Measurements from ENCODE around the gene HOXB8. TPM values are rescaled to one million over a fixed set of nuclear protein-coding genes. Genes with fewer than 3 reads are reported as not detected.

HOXB8 gene
- total RNA-seq, 4 donors from 2014 or later = 1.8 to 21.3 (median 8.9) TPM

DNA sequence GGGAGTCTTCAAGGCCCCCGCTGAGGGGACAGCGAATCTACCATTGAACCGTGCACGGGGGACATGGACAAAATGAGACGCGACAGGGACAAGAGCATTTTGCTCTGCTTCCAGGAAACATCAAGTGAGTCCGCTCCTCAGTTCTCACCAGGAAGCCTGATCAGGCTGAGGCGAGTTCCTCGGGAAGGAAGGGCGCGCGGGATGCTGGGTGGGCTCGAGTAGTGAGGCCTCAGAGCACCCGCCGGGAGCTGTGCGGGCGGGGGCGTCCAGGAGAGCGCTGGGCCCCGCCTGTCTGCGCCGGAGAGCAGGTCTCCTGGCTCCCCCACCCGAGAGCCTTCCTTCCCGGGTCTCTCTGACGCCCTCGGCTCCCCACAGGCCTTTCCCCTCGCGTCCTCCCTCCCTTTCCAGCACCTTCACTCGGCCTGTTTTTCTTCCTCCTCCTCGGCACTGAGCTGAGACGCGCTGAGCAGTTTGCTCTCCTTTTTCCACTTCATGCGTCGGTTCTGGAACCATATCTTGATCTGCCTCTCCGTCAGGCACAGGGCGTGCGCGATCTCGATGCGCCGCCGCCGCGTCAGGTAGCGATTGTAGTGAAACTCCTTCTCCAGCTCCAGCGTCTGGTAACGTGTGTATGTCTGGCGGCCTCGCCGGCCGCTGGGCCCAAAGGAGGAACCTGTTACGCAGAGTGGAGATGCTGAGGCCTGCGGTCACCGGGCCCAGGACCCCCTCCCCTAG is 18.9 kb downstream of the HOXB8 start:
- TF ChIP-seq, protein P1, sequence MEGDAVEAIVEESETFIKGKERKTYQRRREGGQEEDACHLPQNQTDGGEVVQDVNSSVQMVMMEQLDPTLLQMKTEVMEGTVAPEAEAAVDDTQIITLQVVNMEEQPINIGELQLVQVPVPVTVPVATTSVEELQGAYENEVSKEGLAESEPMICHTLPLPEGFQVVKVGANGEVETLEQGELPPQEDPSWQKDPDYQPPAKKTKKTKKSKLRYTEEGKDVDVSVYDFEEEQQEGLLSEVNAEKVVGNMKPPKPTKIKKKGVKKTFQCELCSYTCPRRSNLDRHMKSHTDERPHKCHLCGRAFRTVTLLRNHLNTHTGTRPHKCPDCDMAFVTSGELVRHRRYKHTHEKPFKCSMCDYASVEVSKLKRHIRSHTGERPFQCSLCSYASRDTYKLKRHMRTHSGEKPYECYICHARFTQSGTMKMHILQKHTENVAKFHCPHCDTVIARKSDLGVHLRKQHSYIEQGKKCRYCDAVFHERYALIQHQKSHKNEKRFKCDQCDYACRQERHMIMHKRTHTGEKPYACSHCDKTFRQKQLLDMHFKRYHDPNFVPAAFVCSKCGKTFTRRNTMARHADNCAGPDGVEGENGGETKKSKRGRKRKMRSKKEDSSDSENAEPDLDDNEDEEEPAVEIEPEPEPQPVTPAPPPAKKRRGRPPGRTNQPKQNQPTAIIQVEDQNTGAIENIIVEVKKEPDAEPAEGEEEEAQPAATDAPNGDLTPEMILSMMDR (IDR thresholded peaks at IDR 0.05) = no peak
- TF ChIP-seq POLR2A (IDR thresholded peaks at IDR 0.05) = no peak
- no peak for TF ChIP-seq POLR2AphosphoS5 (IDR thresholded peaks at IDR 0.05)
- TF ChIP-seq EP300 (IDR thresholded peaks at IDR 0.05; ENCODE audit: low read depth) = no peak
- Histone ChIP-seq H3K36me3 (peaks cover 0 to 5% (median 0%) of the 10 kb centered on the region in 4 donors), H3K4me1 (peaks cover 15 to 91% (median 50%) of the 10 kb centered on the region in 4 donors), H3K27ac (peak overlapping the region; percentile 89 to 95 (median 92)), H3K27me3 (peaks cover 5% of the 10 kb centered on the region), H3K4me3 (peak overlapping the region; percentile 26 to 57 (median 44)), H3K9me3 (no peaks in the 10 kb centered on the region)
- in situ Hi-C loops (cut with MboI; ENCODE audit: low pct_ligation_motif_present in 1 of 4, low pct_unique_long_range_greater_than_20kb in 1 of 4, low sequenced_read_pairs in 3 of 4) = loop anchor here in 2 of 4 donors (10.0 kb wide), 2 partner anchors 101 to 251 kb away; no protein-coding TSS in a partner anchor
- no peak for DNase-seq
- intact Hi-C loops (cut with DNase I; ENCODE audit: low total_unique reads) = loop anchor here (5.0 kb wide), 1 partner anchor 244 kb away; no protein-coding TSS in a partner anchor
- WGBS, 2 donors (ENCODE audit: low coverage in 1 of 2) = 31 to 50% methylated on average over 9 to 50 of the region's 54 CpGs

DNA sequence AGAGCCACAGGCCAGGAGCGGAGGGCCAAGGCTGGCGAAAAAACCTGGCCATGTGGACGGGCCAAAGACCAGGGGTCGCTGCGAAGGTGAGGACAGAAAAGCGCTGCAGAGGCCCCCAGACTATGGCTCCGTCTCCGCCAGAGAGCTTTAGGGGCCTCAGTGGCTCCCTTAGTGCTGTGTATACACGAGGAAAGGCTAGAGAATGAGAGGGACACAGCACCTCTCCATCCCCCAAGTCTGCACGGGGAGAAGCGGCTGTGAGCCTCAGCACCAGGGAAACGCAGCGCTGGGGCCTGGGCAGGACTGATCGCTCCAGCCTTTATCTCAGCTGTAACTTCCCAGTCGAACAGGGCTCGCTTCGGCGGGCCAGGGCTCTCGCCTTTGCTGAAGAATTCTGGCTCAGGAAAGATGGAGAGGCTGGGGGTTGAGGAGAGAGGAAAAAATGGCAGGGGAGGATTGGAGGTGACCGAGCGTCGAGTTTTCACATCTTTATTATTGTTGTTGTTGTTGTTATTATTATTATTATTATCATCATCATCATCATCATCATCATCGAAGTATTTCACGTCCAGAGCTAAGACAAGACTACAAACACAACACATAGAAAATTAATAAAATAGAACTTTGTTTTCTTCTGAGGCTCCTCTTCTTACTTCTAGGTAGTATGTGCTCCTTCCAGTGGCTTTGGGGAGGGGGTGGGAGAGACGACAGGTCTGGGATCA is 19.7 kb downstream of the HOXB8 start:
- TF ChIP-seq, protein P1 (IDR thresholded peaks at IDR 0.05) = no peak
- TF ChIP-seq EP300 (IDR thresholded peaks at IDR 0.05; ENCODE audit: low read depth) (no peak), POLR2AphosphoS5 (IDR thresholded peaks at IDR 0.05) (no peak), POLR2A (IDR thresholded peaks at IDR 0.05) (no peak)
- in situ Hi-C loops (cut with MboI; ENCODE audit: low pct_ligation_motif_present in 1 of 4, low pct_unique_long_range_greater_than_20kb in 1 of 4, low sequenced_read_pairs in 3 of 4) = loop anchor here in 2 of 4 donors (10.0 kb wide), 2 partner anchors 101 to 251 kb away; no protein-coding TSS in a partner anchor

DNA sequence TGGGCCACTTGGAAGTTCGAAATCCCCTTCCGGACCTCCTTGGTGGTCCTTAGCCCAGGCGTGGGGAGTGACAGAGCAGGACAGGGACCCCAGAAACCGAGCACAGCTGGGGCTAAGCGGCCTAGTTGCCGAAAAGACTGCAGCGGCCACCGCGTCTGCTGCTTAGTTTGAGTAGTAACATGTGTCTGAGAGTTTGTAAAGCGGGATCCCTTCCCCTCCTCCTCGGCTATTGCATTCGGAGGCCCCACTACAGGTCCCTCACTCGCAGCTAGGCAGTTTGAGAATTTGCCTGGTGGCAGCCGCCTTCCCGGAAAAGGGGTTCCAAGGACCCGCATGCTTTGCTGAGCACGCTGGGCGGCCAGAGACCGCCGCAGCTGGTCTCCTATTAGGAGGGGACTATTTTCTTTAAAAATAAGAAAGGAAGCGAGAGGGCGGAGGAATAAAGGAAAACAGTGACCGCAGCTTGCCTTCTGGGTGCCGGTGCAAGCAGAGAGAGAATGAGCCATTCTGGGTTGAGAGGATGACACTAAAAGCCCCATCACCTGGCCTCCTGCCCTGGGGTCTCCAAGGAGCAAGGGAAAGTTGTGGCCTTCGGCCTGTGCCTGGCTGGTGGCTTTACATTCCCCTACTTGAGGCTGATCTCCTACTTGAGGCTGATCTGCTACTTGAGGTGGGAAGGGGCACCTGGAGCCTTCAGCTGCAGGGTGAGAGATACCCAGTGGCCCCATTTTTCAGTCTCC is 20.4 kb downstream of the HOXB8 start:
- H3K27ac ChIP-seq = peak overlapping the region; percentile 89 to 95 (median 92)
- peaks cover 5% of the 10 kb centered on the region for H3K27me3 ChIP-seq
- 64 to 68% methylated on average over 3 to 25 of the region's 25 CpGs for WGBS, 2 donors (ENCODE audit: low coverage in 1 of 2)

More for the DNA sequence above, 19.7 kb downstream of the HOXB8 start:
- no peaks in the 10 kb centered on the region for H3K9me3 ChIP-seq
- peaks cover 5% of the 10 kb centered on the region for H3K27me3 ChIP-seq
- no peak for DNase-seq
- H3K27ac ChIP-seq = peak overlapping the region; percentile 89 to 95 (median 92)
- intact Hi-C loops (cut with DNase I; ENCODE audit: low total_unique reads) = loop anchor here (5.0 kb wide), 1 partner anchor 243 kb away; no protein-coding TSS in a partner anchor
- peaks cover 0 to 5% (median 0%) of the 10 kb centered on the region in 4 donors for H3K36me3 ChIP-seq
- 66 to 76% methylated on average over 12 to 25 of the region's 25 CpGs for WGBS, 2 donors (ENCODE audit: low coverage in 1 of 2)
- H3K4me3 ChIP-seq = peak overlapping the region in 2 of 4 donors; percentile 45 to 64
- peaks cover 15 to 91% (median 50%) of the 10 kb centered on the region in 4 donors for H3K4me1 ChIP-seq

More for the DNA sequence above, 20.4 kb downstream of the HOXB8 start:
- Histone ChIP-seq H3K4me1 (peaks cover 10 to 86% (median 46%) of the 10 kb centered on the region in 4 donors), H3K4me3 (peak overlapping the region in 2 of 4 donors; percentile 43 to 64), H3K9me3 (no peaks in the 10 kb centered on the region), H3K36me3 (peaks cover 0 to 5% (median 0%) of the 10 kb centered on the region in 4 donors)
- intact Hi-C loops (cut with DNase I; ENCODE audit: low total_unique reads) (loop anchor here (5.0 kb wide), 1 partner anchor 242 kb away; no protein-coding TSS in a partner anchor), in situ Hi-C loops (cut with MboI; ENCODE audit: low pct_ligation_motif_present in 1 of 4, low pct_unique_long_range_greater_than_20kb in 1 of 4, low sequenced_read_pairs in 3 of 4) (loop anchor here in 2 of 4 donors (5.0 to 10.0 kb wide), 3 partner anchors 100 to 250 kb away; no protein-coding TSS in a partner anchor)
- no peak for DNase-seq
- TF ChIP-seq, protein P1 (IDR thresholded peaks at IDR 0.05) = no peak
- TF ChIP-seq POLR2A (IDR thresholded peaks at IDR 0.05) = no peak
- no peak for TF ChIP-seq EP300 (IDR thresholded peaks at IDR 0.05; ENCODE audit: low read depth)
- no peak for TF ChIP-seq POLR2AphosphoS5 (IDR thresholded peaks at IDR 0.05)
